Breast epithelium (tissue), 3 donors: ENCODE measurements around the gene PRPF18. TPM values are rescaled to one million over a fixed set of nuclear protein-coding genes. Genes with fewer than 3 reads are reported as not detected.

Experiments
- total RNA-seq, 3 donors: library from RNA; depleted of rRNA; stranded (reverse); fragments of >200 nt; gene quantifications; one replicate each; pipeline ENCODE4 v1.1.0, GENCODE V29; 2016

Gene PRPF18
- total RNA-seq, 3 donors from 2014 or later = 29.6 to 48.6 (median 36.7) TPM

Other genes with a start within 250 kb of the PRPF18 start
- 10 to 100 TPM; 33.9 to 53.3 (median 43.6) TPM for gene SEPHS1, start 238.7 kb upstream of the PRPF18 start, total RNA-seq
- 10 to 100 TPM in 2 of 3 donors, 1 to 10 TPM in 1; 9.9 to 19.3 (median 17.7) TPM for gene BEND7, start 58.0 kb upstream of the PRPF18 start, total RNA-seq